GM19043 (cell line): ENCODE data around the gene MINDY3.
"Not testable (repeated sequence)": the region's sequence is repeated elsewhere in the genome, so short reads cannot be mapped to it uniquely, and the experiment has no call there.

ENCODE experiments used
- ATAC-seq: cut with Tn5 transposase; IDR thresholded peaks from one replicate; pipeline ENCODE4 v1.9.1; 2021; ENCODE audit warnings: low read depth; ENCODE audit not compliant: unreplicated experiment

MINDY3 gene

GRCh38 chr10:15859906-15860691, at the start of gene MINDY3:
TSS of gene MINDY3 (minus strand) at chr10:15860507. CDS start at chr10:15860299, 208 bp downstream.
- ATAC-seq: peak; percentile 89

GRCh38 chr10:15901889-15902288, 41.6 kb upstream of the MINDY3 start:
- no peak for ATAC-seq

- no peak for ATAC-seq
These were observed 37.7 kb upstream of the MINDY3 start for GRCh38 chr10:15898046-15898445.

GRCh38 chr10:15897287-15897686, 37.0 kb upstream of the MINDY3 start:
- no peak for ATAC-seq

- ATAC-seq: no peak
These were observed 36.3 kb upstream of the MINDY3 start for GRCh38 chr10:15896654-15897053.

- no peak for ATAC-seq
These were observed 24.1 kb upstream of the MINDY3 start for GRCh38 chr10:15884447-15884846.

- ATAC-seq: no peak
These were observed 21.2 kb upstream of the MINDY3 start for GRCh38 chr10:15881542-15881941.

GRCh38 chr10:15879663-15880062, 19.4 kb upstream of the MINDY3 start:
- no peak for ATAC-seq

GRCh38 chr10:15879058-15879457, 18.8 kb upstream of the MINDY3 start:
- ATAC-seq: no peak

GRCh38 chr10:15877836-15878576, 17.7 kb upstream of the MINDY3 start:
- no peak for ATAC-seq

GRCh38 chr10:15876274-15876673, 16.0 kb upstream of the MINDY3 start:
- not testable (repeated sequence) for ATAC-seq

GRCh38 chr10:15872645-15873044, 12.3 kb upstream of the MINDY3 start:
- ATAC-seq: not testable (repeated sequence)

GRCh38 chr10:15871823-15872222, 11.5 kb upstream of the MINDY3 start:
- no peak for ATAC-seq

GRCh38 chr10:15869935-15870334, 9.6 kb upstream of the MINDY3 start:
- ATAC-seq: no peak

GRCh38 chr10:15868006-15868405, 7.7 kb upstream of the MINDY3 start:
- no peak for ATAC-seq

GRCh38 chr10:15865304-15865703, 5.0 kb upstream of the MINDY3 start:
- no peak for ATAC-seq

- ATAC-seq: no peak
These were observed 4.1 kb upstream of the MINDY3 start for GRCh38 chr10:15864419-15864818.

- ATAC-seq: no peak
These were observed 3.4 kb upstream of the MINDY3 start for GRCh38 chr10:15863733-15864132.

- ATAC-seq: no peak
These were observed 3.0 kb upstream of the MINDY3 start for GRCh38 chr10:15863323-15863722.

- ATAC-seq: no peak
These were observed 440 bp upstream of the MINDY3 start for GRCh38 chr10:15860692-15861201.

GRCh38 chr10:15859509-15859905, 800 bp downstream of the MINDY3 start:
- ATAC-seq: peak; percentile 51

GRCh38 chr10:15858861-15859281, 1.4 kb downstream of the MINDY3 start:
- no peak for ATAC-seq
